ENCODE data around the gene RPP21.

The RPP21 gene

DNA sequence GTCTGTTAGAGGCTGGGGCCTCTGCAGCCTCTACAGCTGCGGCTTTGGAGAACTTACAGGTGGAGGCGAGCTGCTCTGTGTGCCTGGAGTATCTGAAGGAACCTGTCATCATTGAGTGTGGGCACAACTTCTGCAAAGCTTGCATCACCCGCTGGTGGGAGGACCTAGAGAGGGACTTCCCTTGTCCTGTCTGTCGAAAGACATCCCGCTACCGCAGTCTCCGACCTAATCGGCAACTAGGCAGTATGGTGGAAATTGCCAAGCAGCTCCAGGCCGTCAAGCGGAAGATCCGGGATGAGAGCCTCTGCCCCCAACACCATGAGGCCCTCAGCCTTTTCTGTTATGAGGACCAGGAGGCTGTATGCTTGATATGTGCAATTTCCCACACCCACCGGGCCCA lies 15.6 kb upstream of the RPP21 start:
- Histone ChIP-seq H3K9ac (ENCODE audit: low read length) (no peak overlapping the region), H3K9me2 (replicated peaks; ENCODE audit: insufficient read depth, low read length) (no peaks in the 10 kb centered on the region), H3K4me3 (ENCODE audit: insufficient read depth, low read length, poor library complexity, severe bottlenecking) (no peak overlapping the region), H3K27ac (ENCODE audit: low read depth, low read length) (no peak overlapping the region), H3K36me3 (ENCODE audit: low read length) (no peaks in the 10 kb centered on the region), H4K20me1 (ENCODE audit: low read depth, low read length) (peaks cover 10% of the 10 kb centered on the region), H3K27me3 (ENCODE audit: low read length) (no peaks in the 10 kb centered on the region), H3K9me3 (ENCODE audit: insufficient read depth, low read length) (no peaks in the 10 kb centered on the region), H3F3A (ENCODE audit: insufficient read depth) (peaks cover 8% of the 10 kb centered on the region), H3K79me2 (ENCODE audit: insufficient read depth, low read length) (peaks cover 29% of the 10 kb centered on the region), H3K4me2 (ENCODE audit: low read depth, low read length, poor library complexity, severe bottlenecking) (no peak overlapping the region), H2AFZ (ENCODE audit: low read depth, low read length, severe bottlenecking) (no peak overlapping the region)
- no peak for TF ChIP-seq CTCF (IDR thresholded peaks at IDR 0.05; ENCODE audit: insufficient read depth, low read length, poor library complexity, severe bottlenecking)
- TF ChIP-seq EZH2phosphoT487 (conservative IDR thresholded peaks at IDR 0.05; ENCODE audit: low read length): no peak

- Histone ChIP-seq H3K36me3 (ENCODE audit: low read length) (peaks cover 12% of the 10 kb centered on the region; the same call in 1 of the 2 replicates), H3K27me3 (ENCODE audit: low read length) (no peaks in the 10 kb centered on the region), H4K20me1 (ENCODE audit: low read depth, low read length) (no peaks in the 10 kb centered on the region), H3K79me2 (ENCODE audit: insufficient read depth, low read length) (peaks cover 7% of the 10 kb centered on the region; the same call in 1 of the 2 replicates), H3F3A (ENCODE audit: insufficient read depth) (0 out of 2 replicates have a peak, but pooled peaks cover 4% of the 10 kb centered on the region), H3K9me2 (replicated peaks; ENCODE audit: insufficient read depth, low read length) (no peaks in the 10 kb centered on the region), H3K9ac (ENCODE audit: low read length) (no peak overlapping the region), H3K27ac (ENCODE audit: low read depth, low read length) (no peak overlapping the region), H3K4me2 (ENCODE audit: low read depth, low read length, poor library complexity, severe bottlenecking) (no peak overlapping the region), H3K9me3 (ENCODE audit: insufficient read depth, low read length) (no peaks in the 10 kb centered on the region), H2AFZ (ENCODE audit: low read depth, low read length, severe bottlenecking) (no peak overlapping the region), H3K4me3 (ENCODE audit: insufficient read depth, low read length, poor library complexity, severe bottlenecking) (no peak overlapping the region)
- TF ChIP-seq EZH2phosphoT487 (conservative IDR thresholded peaks at IDR 0.05; ENCODE audit: low read length) (no peak), CTCF (IDR thresholded peaks at IDR 0.05; ENCODE audit: insufficient read depth, low read length, poor library complexity, severe bottlenecking) (no peak)
Observed at GRCh38 chr6:30331981-30332380, 13.0 kb upstream of the RPP21 start.

- H3K27ac ChIP-seq (ENCODE audit: low read depth, low read length): no peak overlapping the region
- H3K79me2 ChIP-seq (ENCODE audit: insufficient read depth, low read length): no peaks in the 10 kb centered on the region
- no peak for TF ChIP-seq EZH2phosphoT487 (conservative IDR thresholded peaks at IDR 0.05; ENCODE audit: low read length)
- TF ChIP-seq CTCF (IDR thresholded peaks at IDR 0.05; ENCODE audit: insufficient read depth, low read length, poor library complexity, severe bottlenecking): no peak
- no peaks in the 10 kb centered on the region for H3K9me2 ChIP-seq (replicated peaks; ENCODE audit: insufficient read depth, low read length)
- H3F3A ChIP-seq (ENCODE audit: insufficient read depth): no peaks in the 10 kb centered on the region
- peaks cover 12% of the 10 kb centered on the region; the same call in 1 of the 2 replicates for H3K36me3 ChIP-seq (ENCODE audit: low read length)
- no peaks in the 10 kb centered on the region for H4K20me1 ChIP-seq (ENCODE audit: low read depth, low read length)
- H3K9me3 ChIP-seq (ENCODE audit: insufficient read depth, low read length): no peaks in the 10 kb centered on the region
- H3K4me3 ChIP-seq (ENCODE audit: insufficient read depth, low read length, poor library complexity, severe bottlenecking): no peak overlapping the region
- no peak overlapping the region for H3K9ac ChIP-seq (ENCODE audit: low read length)
- no peak overlapping the region for H2AFZ ChIP-seq (ENCODE audit: low read depth, low read length, severe bottlenecking)
- H3K27me3 ChIP-seq (ENCODE audit: low read length): no peaks in the 10 kb centered on the region
- H3K4me2 ChIP-seq (ENCODE audit: low read depth, low read length, poor library complexity, severe bottlenecking): no peak overlapping the region
Observed at GRCh38 chr6:30334075-30334783, 10.7 kb upstream of the RPP21 start.

Measured in SU-DHL-6 (cell line).